SK-N-SH (cell line): ENCODE measurements around the gene P2RY8. TPM values are rescaled to one million over a fixed set of nuclear protein-coding genes. Genes with fewer than 3 reads are reported as not detected.

ENCODE experiments used
- CTCF ChIA-PET: fragments of 300-600, 350-600 bp; formaldehyde crosslinking; extraction: SDS; loops from one replicate; lab custom pipeline; 2021; lab: Yijun Ruan, JAX
- POLR2A ChIA-PET: fragments of 350-600 bp; sonication (Branson Sonifier 250); formaldehyde crosslinking; extraction: SDS; loops from one replicate; lab custom pipeline; 2020; ENCODE audit warnings: antibody characterized with exemption, inconsistent platforms; lab: Yijun Ruan, JAX
- DNase-seq: peaks from one replicate; pipeline ENCODE4 v3.0.0; 2012
- H2AFZ ChIP-seq: fragments of 200-600 bp; sonication (generic); 2 replicates; pipeline ENCODE4 v1.8.1; 2016; ENCODE audit warnings: antibody characterized with exemption, mild to moderate bottlenecking, low read depth
- H3F3A ChIP-seq: fragments of 200-600 bp; sonication (generic); replicated peaks from 2 replicates; pipeline ENCODE3; 2016; ENCODE audit warnings: antibody characterized with exemption, mild to moderate bottlenecking; ENCODE audit not compliant: insufficient read depth
- H3K27ac ChIP-seq, 2 experiments: fragments of 200-500 bp in 1 of 2; fragments of 200-600 bp in 1 of 2; sonication (Bioruptor generic) in 1 of 2; sonication (generic), shearing (Covaris generic) in 1 of 2; 2 replicates each; pipeline versions ENCODE4 v1.5.1 to v1.6.1; 2014 to 2016; ENCODE audit warnings: low read depth in 2 of 2, inconsistent platforms in 1 of 2, low read length in 1 of 2, mild to moderate bottlenecking in 1 of 2, mixed read lengths in 1 of 2
- H3K27me3 ChIP-seq: fragments of 200-600 bp; sonication (generic), shearing (Covaris generic); 2 replicates; pipeline ENCODE4 v1.6.1; 2016; ENCODE audit warnings: mixed run types; ENCODE audit not compliant: insufficient read depth
- H3K36me3 ChIP-seq, 2 experiments: fragments of 200-500 bp in 1 of 2; fragments of 200-600 bp in 1 of 2; sonication (Bioruptor generic) in 1 of 2; sonication (generic) in 1 of 2; replicated peaks in 1 of 2; 2 replicates each; pipeline versions ENCODE3 to v1.5.1; 2014 to 2016; ENCODE audit warnings: low read length in 1 of 2, mild to moderate bottlenecking in 1 of 2; ENCODE audit not compliant: insufficient read depth in 2 of 2, control insufficient read depth in 1 of 2
- H3K4me1 ChIP-seq, 2 experiments: fragments of 200-500 bp in 1 of 2; fragments of 200-600 bp in 1 of 2; sonication (Bioruptor generic) in 1 of 2; sonication (generic), shearing (Covaris generic) in 1 of 2; 2 replicates each; pipeline versions ENCODE4 v1.5.1 to v1.6.1; 2014 to 2016; ENCODE audit warnings: low read depth in 1 of 2, low read length in 1 of 2, mixed run types in 1 of 2; ENCODE audit not compliant: insufficient read depth in 2 of 2, control insufficient read depth in 1 of 2
- H3K4me2 ChIP-seq: fragments of 200-600 bp; sonication (generic), shearing (Covaris generic); 2 replicates; pipeline ENCODE4 v1.6.1; 2017; ENCODE audit warnings: mixed run types
- H3K4me3 ChIP-seq, 2 experiments: fragments of 200-500 bp in 1 of 2; fragments of 200-600 bp in 1 of 2; sonication (Bioruptor generic) in 1 of 2; sonication (generic), shearing (Covaris generic) in 1 of 2; 2 replicates each; pipeline versions ENCODE4 v1.5.1 to v1.8.1; 2014 to 2016; ENCODE audit warnings: low read depth in 2 of 2, inconsistent platforms in 1 of 2, low read length in 1 of 2, mild to moderate bottlenecking in 1 of 2, mixed read lengths in 1 of 2, moderate library complexity in 1 of 2
- H3K79me2 ChIP-seq: fragments of 200-600 bp; sonication (generic); 2 replicates; pipeline ENCODE4 v1.8.1; 2017; ENCODE audit warnings: mild to moderate bottlenecking; ENCODE audit not compliant: insufficient read depth
- H3K9ac ChIP-seq: fragments of 200-600 bp; sonication (generic); 2 replicates; pipeline ENCODE4 v1.6.1; 2017; ENCODE audit warnings: mixed run types
- H3K9me2 ChIP-seq: fragments of 200-600 bp; sonication (generic); 2 replicates; pipeline ENCODE4 v1.6.1; 2017; ENCODE audit warnings: mixed run types
- H3K9me3 ChIP-seq: fragments of 200-600 bp; sonication (generic); 2 replicates; pipeline ENCODE4 v1.6.1; 2017; ENCODE audit warnings: mixed run types, mild to moderate bottlenecking, moderate library complexity
- H4K20me1 ChIP-seq: fragments of 200-600 bp; sonication (generic); 2 replicates; pipeline ENCODE4 v1.6.1; 2017; ENCODE audit warnings: mild to moderate bottlenecking, mixed run types; ENCODE audit not compliant: insufficient read depth
- CHD2 ChIP-seq: fragments of 150-350 bp; IDR thresholded peaks from 2 replicates; pipeline ENCODE4 v1.6.1; 2018; ENCODE audit warnings: low read length; ENCODE audit not compliant: partially characterized antibody
- ELF1 ChIP-seq: IDR thresholded peaks from 2 replicates; pipeline ENCODE4 v1.4.0; 2012
- EP300 ChIP-seq, 2 experiments: IDR thresholded peaks; 2 replicates each; pipeline versions ENCODE4 v1.4.0 to v1.6.1; 2012; ENCODE audit warnings: borderline replicate concordance in 1 of 2, low read depth in 1 of 2, low read length in 1 of 2
- EZH2phosphoT487 ChIP-seq: fragments of 200-600 bp; sonication (generic); IDR thresholded peaks from 2 replicates; pipeline ENCODE4 v1.6.1; 2017; ENCODE audit warnings: low read depth, mixed run types, mild to moderate bottlenecking, antibody characterized with exemption, moderate library complexity, borderline replicate concordance
- GABPA ChIP-seq: IDR thresholded peaks from 2 replicates; pipeline ENCODE4 v1.4.0; 2012; ENCODE audit warnings: low read depth, mild to moderate bottlenecking
- GATA2 ChIP-seq: sonication (generic); formaldehyde crosslinking; IDR thresholded peaks from 2 replicates; pipeline ENCODE4 v1.5.0; 2020; ENCODE audit warnings: mild to moderate bottlenecking, missing genetic modification reagents
- IRF3 ChIP-seq: fragments of 150-350 bp; IDR thresholded peaks from 2 replicates; pipeline ENCODE4 v1.6.1; 2016; ENCODE audit warnings: mild to moderate bottlenecking, low read depth, low read length
- MAX ChIP-seq: IDR thresholded peaks from 2 replicates; pipeline ENCODE4 v1.4.0; 2012; ENCODE audit warnings: low read depth
- MEF2A ChIP-seq: IDR thresholded peaks from 2 replicates; pipeline ENCODE4 v1.4.0; 2012; ENCODE audit warnings: low read depth, borderline replicate concordance
- MXI1 ChIP-seq: IDR thresholded peaks from 2 replicates; pipeline ENCODE4 v1.6.1; 2012; ENCODE audit warnings: mild to moderate bottlenecking, low read depth, low read length, improper control_type of control experiment
- NFIC ChIP-seq: IDR thresholded peaks from 2 replicates; pipeline ENCODE4 v1.4.0; 2012; ENCODE audit warnings: borderline replicate concordance
- NRF1 ChIP-seq: IDR thresholded peaks from 2 replicates; pipeline ENCODE4 v1.6.1; 2012; ENCODE audit warnings: low read depth, mild to moderate bottlenecking, low read length
- POLR2AphosphoS5 ChIP-seq: IDR thresholded peaks from 2 replicates; pipeline ENCODE4 v1.6.1; 2012; ENCODE audit warnings: low read depth, low read length
- RCOR1 ChIP-seq: fragments of 150-350 bp; IDR thresholded peaks from 2 replicates; pipeline ENCODE4 v1.6.1; 2017; ENCODE audit warnings: antibody characterized with exemption, low read length
- REST ChIP-seq: IDR thresholded peaks from 2 replicates; pipeline ENCODE4 v1.6.1; 2012; ENCODE audit warnings: mild to moderate bottlenecking, low read depth, low read length, moderate library complexity
- RXRA ChIP-seq: IDR thresholded peaks from 2 replicates; pipeline ENCODE4 v1.4.0; 2012; ENCODE audit warnings: low read depth, mild to moderate bottlenecking, borderline replicate concordance
- SIN3A ChIP-seq: IDR thresholded peaks from 2 replicates; pipeline ENCODE4 v1.6.1; 2012; ENCODE audit warnings: low read depth, mild to moderate bottlenecking, low read length, moderate library complexity, borderline replicate concordance
- SMC3 ChIP-seq: IDR thresholded peaks from 2 replicates; pipeline ENCODE4 v1.6.1; 2012; ENCODE audit warnings: low read depth, low read length, improper control_type of control experiment
- TAF1 ChIP-seq: IDR thresholded peaks from 2 replicates; pipeline ENCODE4 v1.6.1; 2012; ENCODE audit warnings: low read depth, mild to moderate bottlenecking, low read length, moderate library complexity, borderline replicate concordance
- TCF12 ChIP-seq: IDR thresholded peaks from 2 replicates; pipeline ENCODE4 v1.4.0; 2012
- TEAD4 ChIP-seq: IDR thresholded peaks from 2 replicates; pipeline ENCODE4 v1.4.0; 2012; ENCODE audit warnings: mild to moderate bottlenecking, borderline replicate concordance; ENCODE audit not compliant: insufficient read depth
- WGBS: methylation state at CpG from one replicate; pipeline ENCODE4 v1.1.6; 2017; ENCODE audit warnings: low lambda C conversion rate; 5-methylcytosine and 5-hydroxymethylcytosine counted together
- polyA plus RNA-seq, 3 experiments: library from polyadenylated mRNA; depleted of rRNA; stranded (reverse); fragments of >200 nt; gene quantifications; 2 replicates each; pipeline ENCODE4 v1.2.3, GENCODE V29; 2012

Gene P2RY8
- polyA plus RNA-seq, 1 of the 3 experiments (the other 2 are of a cell fraction), result 0.08 TPM

- no peaks in the 10 kb centered on the region for H3K9me3 ChIP-seq
- TF ChIP-seq NFIC (no peak), MEF2A (no peak), IRF3 (no peak), EP300 (IDR thresholded peaks at IDR 0.05; ENCODE audit: borderline replicate concordance in 1 of 2, low read depth in 1 of 2, low read length in 1 of 2) (no peak), GATA2 (CRISPR knock-in tag) (no peak), SMC3 (0 out of 2 replicates have a peak, but pooled peaks have one; percentile 1), ELF1 (no peak), MAX (peak; percentile 33; the same call in 1 of the 2 replicates), RXRA (no peak), MXI1 (peak; percentile 83), RCOR1 (no peak), CHD2 (peak; percentile 76), POLR2AphosphoS5 (peak; percentile 92), TEAD4 (no peak), TAF1 (peak; percentile 98), TCF12 (no peak), GABPA (peak; percentile 65), NRF1 (peak; percentile 24; the same call in 1 of the 2 replicates), REST (peak; percentile 72), SIN3A (no peak), EZH2phosphoT487 (no peak)
- TF ChIP-seq, all 33 proteins: peak for 9
- under 1% methylated on average over 30 of the region's 76 CpGs for WGBS
- ChIA-PET POLR2A (no interaction called here), CTCF (no interaction called here)
- H3K4me1 ChIP-seq, result peaks cover 0 to 9% of the 10 kb centered on the region in 2 experiments; a peak in 1 of 4 replicates
- H3K9ac ChIP-seq, result peak within 1 kb of the TSS; percentile 75
- H3K27me3 ChIP-seq, result peaks cover 16% of the 10 kb centered on the region; the same call in 1 of the 2 replicates
- peaks cover 8% of the 10 kb centered on the region for H3F3A ChIP-seq
- H3K27ac ChIP-seq, result peak within 1 kb of the TSS; percentile 80 to 81
- peak within 1 kb of the TSS; percentile 75 to 83 for H3K4me3 ChIP-seq
- DNase-seq, result peak; percentile 99
- H2AFZ ChIP-seq, result peak within 1 kb of the TSS; percentile 85; the same call in 1 of the 2 replicates
- H4K20me1 ChIP-seq, result 0 out of 2 replicates have a peak, but pooled peaks cover 3% of the 10 kb centered on the region
- H3K79me2 ChIP-seq, result peaks cover 34% of the 10 kb centered on the region
- H3K4me2 ChIP-seq, result peak within 1 kb of the TSS; percentile 85
- no peaks in the 10 kb centered on the region for H3K9me2 ChIP-seq
- peaks cover 0 to 4% of the 10 kb centered on the region in 2 experiments for H3K36me3 ChIP-seq
Measured at GRCh38 chrX:1452516-1453394, 84.2 kb downstream of the P2RY8 start, which contains the start of gene ASMTL. Gene ASMTL (minus strand): TSS chrX:1452909. CDS start chrX:1452840, 69 bp downstream.
